ENCODE results near the gene RXRB. TPM values are rescaled to one million over a fixed set of nuclear protein-coding genes. Genes with fewer than 3 reads are reported as not detected.

Gene RXRB
- total and polyA plus RNA-seq, 2 of the 8 experiments (the other 6 are each of a cell fraction or from before 2014, with no cell fraction given): 13.0 to 18.1 TPM

GRCh38 chr6:33183071-33183683 lies 17.3 kb downstream of the RXRB start:
- Histone ChIP-seq H3K27ac (ENCODE audit: low read depth, low read length) (no peak overlapping the region), H2AFZ (ENCODE audit: low read length) (0 out of 2 replicates have a peak overlapping the region, but pooled peaks have one; percentile 42), H2BK120ac (replicated peaks; ENCODE audit: low read depth, low read length) (no peak overlapping the region), H3K23ac (ENCODE audit: insufficient read length) (no peak overlapping the region), H2AK5ac (ENCODE audit: low read depth, low read length) (no peak overlapping the region), H3K4me2 (ENCODE audit: insufficient read depth in 1 of 2, low read depth in 2 of 2, low read length in 2 of 2) (no peak overlapping the region), H3K56ac (replicated peaks; ENCODE audit: insufficient read length, low read depth, low read length) (no peak overlapping the region), H4K20me1 (replicated peaks in 1 of 2; ENCODE audit: control insufficient read depth in 1 of 2, insufficient read depth in 2 of 2, low read length in 2 of 2) (no peaks in the 10 kb centered on the region), H3K4ac (replicated peaks; ENCODE audit: insufficient read length, low read depth, low read length) (no peak overlapping the region), H3K36me3 (ENCODE audit: control insufficient read depth in 2 of 4, insufficient read depth in 4 of 4, low read length in 3 of 4) (no peaks in the 10 kb centered on the region), H3K4me1 (replicated peaks in 1 of 4; ENCODE audit: control insufficient read depth in 3 of 4, insufficient read depth in 4 of 4, low read length in 3 of 4) (peaks cover 0 to 5% (median 2%) of the 10 kb centered on the region in 4 experiments; a peak in 2 of 7 replicates), H3K9ac (replicated peaks in 1 of 4; ENCODE audit: extremely low read depth in 1 of 4, low read depth in 3 of 4, low read length in 3 of 4) (no peak overlapping the region), H2BK12ac (ENCODE audit: low read depth, low read length) (0 out of 2 replicates have a peak overlapping the region, but pooled peaks have one; percentile 27), H3K79me1 (ENCODE audit: low read depth, low read length) (no peaks in the 10 kb centered on the region), H3K23me2 (ENCODE audit: low read depth, low read length) (no peaks in the 10 kb centered on the region; the same call in 1 of the 2 replicates), H4K91ac (replicated peaks; ENCODE audit: insufficient read length, low read length) (no peak overlapping the region), H2BK20ac (ENCODE audit: low read length) (no peak overlapping the region), H2BK15ac (ENCODE audit: low read length) (0 out of 2 replicates have a peak overlapping the region, but pooled peaks have one; percentile 63), H3K27me3 (replicated peaks in 1 of 4; ENCODE audit: control insufficient read depth in 3 of 4, extremely low read depth in 1 of 4, insufficient read depth in 3 of 4, low read length in 3 of 4) (no peaks in the 10 kb centered on the region; a peak in 1 of 7 replicates), H4K5ac (ENCODE audit: insufficient read length, low read depth, low read length) (no peak overlapping the region), H3K14ac (ENCODE audit: insufficient read length) (no peak overlapping the region), H3K79me2 (ENCODE audit: control insufficient read depth in 1 of 2, insufficient read depth in 2 of 2, low read length in 2 of 2) (no peaks in the 10 kb centered on the region; a peak in 1 of 4 replicates), H3K9me3 (ENCODE audit: insufficient read depth in 2 of 2, low read depth in 1 of 2, low read length in 1 of 2) (no peaks in the 10 kb centered on the region), H2BK5ac (ENCODE audit: low read depth, low read length) (no peak overlapping the region; the same call in 1 of the 2 replicates), H3K18ac (ENCODE audit: extremely low read depth, low read length) (no peak overlapping the region), H4K8ac (ENCODE audit: extremely low read depth, insufficient read depth, low read length) (no peak overlapping the region; the same call in 1 of the 2 replicates), H3K4me3 (ENCODE audit: extremely low read depth in 1 of 4, insufficient read depth in 2 of 4, low read depth in 3 of 4, low read length in 4 of 4) (no peak overlapping the region)
- ChIA-PET POLR2A (ENCODE audit: partially characterized antibody) (interaction anchor here (0.7 to 1.4 kb wide), 5 partner anchors 29 to 211 kb away, joined by 3 to 5 read pairs (median 3); partner anchors contain the start of gene B3GALT4), CTCF (ENCODE audit: partially characterized antibody) (interaction anchor here (0.7 to 1.7 kb wide), 5 partner anchors 10 to 134 kb away, joined by 3 to 9 read pairs (median 4); no protein-coding TSS in a partner anchor)
- 90% methylated on average over 5 of the region's 5 CpGs; no CpG with 5 or more reads in 1 of the 2 experiments for WGBS, 2 experiments (ENCODE audit: extremely low coverage in 1 of 2, insufficient coverage in 1 of 2, insufficient read length in 1 of 2, insufficient replicate concordance in 2 of 2, low coverage in 1 of 2, low lambda C conversion rate in 2 of 2, missing lambda C conversion rate in 1 of 2)
- no peak for FAIRE-seq
- no peak for DNase-seq (ENCODE audit: low read depth in 1 of 2, low spot score in 2 of 2)
- TF ChIP-seq ASH2L (IDR thresholded peaks at IDR 0.05; ENCODE audit: low read length) (no peak), SP2 (IDR thresholded peaks at IDR 0.05; ENCODE audit: low read length) (no peak), RBBP5 (IDR thresholded peaks at IDR 0.05; ENCODE audit: borderline replicate concordance, low read depth, low read length) (no peak), MAX (IDR thresholded peaks at IDR 0.05) (no peak), SIX5 (IDR thresholded peaks at IDR 0.05; ENCODE audit: low read depth, low read length) (no peak), RXRA (IDR thresholded peaks at IDR 0.05; ENCODE audit: insufficient read depth, low read depth, low read length) (no peak), FOSL1 (IDR thresholded peaks at IDR 0.05; ENCODE audit: insufficient read depth, low read depth, low read length) (no peak), CBX8 (IDR thresholded peaks at IDR 0.05; ENCODE audit: borderline replicate concordance, low read depth, low read length) (no peak), SAP30 (IDR thresholded peaks at IDR 0.05; ENCODE audit: insufficient read depth, insufficient replicate concordance, low read length) (no peak), CHD2 (IDR thresholded peaks at IDR 0.05; ENCODE audit: low read length) (no peak)

All from H1 (cell line).